K562 (cell line): Measurements from ENCODE around the gene CTBP2. TPM values are rescaled to one million over a fixed set of nuclear protein-coding genes. Genes with fewer than 3 reads are reported as not detected.

Source experiments
- ARID1B ChIP-seq: fragments of 450-650 bp; IDR thresholded peaks from 2 replicates; pipeline ENCODE4 v1.6.1; 2016; ENCODE audit warnings: antibody characterized with exemption, mild to moderate bottlenecking, inconsistent platforms
- BMI1 ChIP-seq: fragments of 150-350 bp; IDR thresholded peaks from 2 replicates; pipeline ENCODE4 v1.6.1; 2014; ENCODE audit warnings: low read length
- JUN ChIP-seq, 2 experiments: sonication (generic) in 1 of 2; formaldehyde crosslinking in 1 of 2; IDR thresholded peaks; 2 replicates each; pipeline versions ENCODE4 v1.6.1 to v1.8.0; 2012 to 2022; ENCODE audit warnings: borderline replicate concordance in 2 of 2, mild to moderate bottlenecking in 2 of 2, improper control_type of control experiment in 1 of 2, low read depth in 1 of 2, low read length in 1 of 2, missing genetic modification reagents in 1 of 2
- POU5F1 ChIP-seq: fragments of 150-350 bp; IDR thresholded peaks from 2 replicates; pipeline ENCODE4 v1.6.1; 2014; ENCODE audit warnings: borderline replicate concordance, low read length, low read depth, mild to moderate bottlenecking; ENCODE audit not compliant: partially characterized antibody
- SNRNP70 ChIP-seq: fragments of 200-400 bp; formaldehyde crosslinking; optimal IDR thresholded peaks from 2 replicates; pipeline ENCODE3; 2017; ENCODE audit warnings: low read depth, low read length
- ZNF253 ChIP-seq: fragments of 250-450 bp; sonication (Bioruptor Pico); conservative IDR thresholded peaks from 2 replicates; pipeline ENCODE4 v1.6.1; 2021; ENCODE audit warnings: mild to moderate bottlenecking
- polyA plus RNA-seq, 8 experiments: library from polyadenylated mRNA; depleted of rRNA in 4 of 8; stranded (reverse) in 5 of 8; unstranded in 3 of 8; fragments of >200 nt; fragmentation: Nextera tagmentation in 2 of 8; fragmentation: Illumina TruSeq in 1 of 8; extraction: Ambion mirVana in 2 of 8; extraction: Trizol in 1 of 8; gene quantifications; 2 replicates each; pipeline versions ENCODE4 v1.2.1 to v1.2.3, GENCODE V29; 2011 to 2014; ENCODE audit warnings: inconsistent platforms in 1 of 8, missing spikeins in 1 of 8
- total RNA-seq, 7 experiments: library from RNA; depleted of rRNA in 6 of 7; stranded (reverse); fragments of >200 nt in 6 of 7; fragmentation: Illumina TruSeq in 2 of 7; extraction: Trizol in 2 of 7; gene quantifications; 2 replicates each; pipeline versions ENCODE4 v1.2.1 to v1.2.3, GENCODE V29; 2011 to 2021; ENCODE audit warnings: low replicate concordance in 1 of 7
- TF ChIP-seq, protein P1 (sequence below): fragments of 450-650 bp; IDR thresholded peaks from 2 replicates; pipeline ENCODE4 v1.6.1; 2016; ENCODE audit warnings: antibody characterized with exemption
- TF ChIP-seq, protein P2 (sequence below): IDR thresholded peaks from 2 replicates; pipeline ENCODE4 v1.6.1; 2011; ENCODE audit warnings: borderline replicate concordance, low read depth, mild to moderate bottlenecking, moderate library complexity, low read length; ENCODE audit not compliant: insufficient read depth, poor library complexity, severe bottlenecking
- TF ChIP-seq, protein P3 (sequence below): sonication (generic); formaldehyde crosslinking; IDR thresholded peaks from 2 replicates; pipeline ENCODE4 v1.8.0; 2022; ENCODE audit warnings: missing genetic modification reagents, mild to moderate bottlenecking, borderline replicate concordance

CTBP2 gene
- total and polyA plus RNA-seq, 9 of the 15 experiments (the other 6 are each of a cell fraction or from before 2014, with no cell fraction given) = 1.3 to 8.8 (median 5.1) TPM

DNA sequence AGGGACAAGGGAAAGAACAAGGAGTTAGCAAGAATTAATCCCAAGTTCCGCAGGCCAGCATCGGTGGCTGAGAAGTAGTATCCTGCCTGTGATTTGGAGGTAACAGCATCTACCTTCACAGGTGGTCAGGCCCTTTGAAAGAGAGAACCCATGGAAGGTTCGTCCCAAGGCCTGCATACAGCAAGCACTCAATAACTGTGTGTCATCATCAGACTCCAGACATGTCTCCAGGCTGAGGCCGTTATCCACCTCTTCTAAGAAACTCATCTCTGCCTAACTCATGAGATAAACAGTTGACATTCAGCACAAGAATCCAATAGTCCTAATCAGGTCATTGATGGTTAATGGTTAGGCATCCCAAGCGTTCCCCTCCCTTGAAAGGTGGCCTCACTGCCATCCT lies 45.0 kb downstream of the CTBP2 start (continued):
- TF ChIP-seq ARID1B (0 out of 2 replicates have a peak, but pooled peaks have one; percentile 1), BMI1 (no peak), SNRNP70 (no peak), JUN (IDR thresholded peaks at IDR 0.05; ENCODE audit: borderline replicate concordance, low read depth, low read length) (no peak), JUN (CRISPR knock-in tag; IDR thresholded peaks at IDR 0.05; ENCODE audit: borderline replicate concordance) (no peak), ZNF253 (CRISPR knock-in tag) (no peak), POU5F1 (no peak)
- TF ChIP-seq, protein P1, sequence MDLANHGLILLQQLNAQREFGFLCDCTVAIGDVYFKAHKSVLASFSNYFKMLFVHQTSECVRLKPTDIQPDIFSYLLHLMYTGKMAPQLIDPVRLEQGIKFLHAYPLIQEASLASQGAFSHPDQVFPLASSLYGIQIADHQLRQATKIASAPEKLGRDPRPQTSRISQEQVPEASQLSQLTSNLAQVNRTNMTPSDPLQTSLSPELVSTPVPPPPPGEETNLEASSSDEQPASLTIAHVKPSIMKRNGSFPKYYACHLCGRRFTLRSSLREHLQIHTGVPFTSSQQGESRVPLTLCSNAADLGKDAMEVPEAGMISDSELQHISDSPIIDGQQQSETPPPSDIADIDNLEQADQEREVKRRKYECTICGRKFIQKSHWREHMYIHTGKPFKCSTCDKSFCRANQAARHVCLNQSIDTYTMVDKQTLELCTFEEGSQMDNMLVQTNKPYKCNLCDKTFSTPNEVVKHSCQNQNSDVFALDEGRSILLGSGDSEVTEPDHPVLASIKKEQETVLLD = no peak
- TF ChIP-seq, protein P2, sequence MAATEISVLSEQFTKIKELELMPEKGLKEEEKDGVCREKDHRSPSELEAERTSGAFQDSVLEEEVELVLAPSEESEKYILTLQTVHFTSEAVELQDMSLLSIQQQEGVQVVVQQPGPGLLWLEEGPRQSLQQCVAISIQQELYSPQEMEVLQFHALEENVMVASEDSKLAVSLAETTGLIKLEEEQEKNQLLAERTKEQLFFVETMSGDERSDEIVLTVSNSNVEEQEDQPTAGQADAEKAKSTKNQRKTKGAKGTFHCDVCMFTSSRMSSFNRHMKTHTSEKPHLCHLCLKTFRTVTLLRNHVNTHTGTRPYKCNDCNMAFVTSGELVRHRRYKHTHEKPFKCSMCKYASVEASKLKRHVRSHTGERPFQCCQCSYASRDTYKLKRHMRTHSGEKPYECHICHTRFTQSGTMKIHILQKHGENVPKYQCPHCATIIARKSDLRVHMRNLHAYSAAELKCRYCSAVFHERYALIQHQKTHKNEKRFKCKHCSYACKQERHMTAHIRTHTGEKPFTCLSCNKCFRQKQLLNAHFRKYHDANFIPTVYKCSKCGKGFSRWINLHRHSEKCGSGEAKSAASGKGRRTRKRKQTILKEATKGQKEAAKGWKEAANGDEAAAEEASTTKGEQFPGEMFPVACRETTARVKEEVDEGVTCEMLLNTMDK = no peak
- TF ChIP-seq, protein P3, sequence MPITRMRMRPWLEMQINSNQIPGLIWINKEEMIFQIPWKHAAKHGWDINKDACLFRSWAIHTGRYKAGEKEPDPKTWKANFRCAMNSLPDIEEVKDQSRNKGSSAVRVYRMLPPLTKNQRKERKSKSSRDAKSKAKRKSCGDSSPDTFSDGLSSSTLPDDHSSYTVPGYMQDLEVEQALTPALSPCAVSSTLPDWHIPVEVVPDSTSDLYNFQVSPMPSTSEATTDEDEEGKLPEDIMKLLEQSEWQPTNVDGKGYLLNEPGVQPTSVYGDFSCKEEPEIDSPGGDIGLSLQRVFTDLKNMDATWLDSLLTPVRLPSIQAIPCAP = no peak
